ENCODE data around the gene ENOX1.

DNA sequence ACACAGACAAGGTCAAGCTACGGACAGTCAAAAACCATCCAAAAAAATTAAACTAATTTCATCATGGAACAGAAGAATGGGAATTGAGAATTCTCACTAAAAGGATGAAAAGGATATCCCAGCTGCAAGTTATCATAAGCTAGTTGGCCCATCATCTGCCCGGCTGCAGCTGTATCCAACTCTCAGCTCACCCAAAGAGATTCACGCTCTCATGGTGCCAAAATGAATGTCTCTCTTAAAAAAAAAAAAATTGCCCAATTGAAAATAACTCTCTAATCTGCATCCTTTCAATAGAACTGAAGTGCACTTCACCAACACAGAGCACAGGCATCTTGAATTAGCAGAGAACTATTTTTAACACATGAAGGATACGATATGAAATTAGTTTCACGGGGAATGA is 20.0 kb downstream of the ENOX1 start:
- TF ChIP-seq CTCF (IDR thresholded peaks at IDR 0.05; ENCODE audit: borderline replicate concordance, extremely low read depth, low read length, poor library complexity, severe bottlenecking) (no peak), EZH2 (IDR thresholded peaks at IDR 0.05; ENCODE audit: borderline replicate concordance, low read depth, low read length, severe bottlenecking) (no peak)
